ENCODE data around the gene CCDC33. TPM values are rescaled to one million over a fixed set of nuclear protein-coding genes. Genes with fewer than 3 reads are reported as not detected.

Gene CCDC33
- total RNA-seq, 1 donor from 2014 or later: not detected

DNA sequence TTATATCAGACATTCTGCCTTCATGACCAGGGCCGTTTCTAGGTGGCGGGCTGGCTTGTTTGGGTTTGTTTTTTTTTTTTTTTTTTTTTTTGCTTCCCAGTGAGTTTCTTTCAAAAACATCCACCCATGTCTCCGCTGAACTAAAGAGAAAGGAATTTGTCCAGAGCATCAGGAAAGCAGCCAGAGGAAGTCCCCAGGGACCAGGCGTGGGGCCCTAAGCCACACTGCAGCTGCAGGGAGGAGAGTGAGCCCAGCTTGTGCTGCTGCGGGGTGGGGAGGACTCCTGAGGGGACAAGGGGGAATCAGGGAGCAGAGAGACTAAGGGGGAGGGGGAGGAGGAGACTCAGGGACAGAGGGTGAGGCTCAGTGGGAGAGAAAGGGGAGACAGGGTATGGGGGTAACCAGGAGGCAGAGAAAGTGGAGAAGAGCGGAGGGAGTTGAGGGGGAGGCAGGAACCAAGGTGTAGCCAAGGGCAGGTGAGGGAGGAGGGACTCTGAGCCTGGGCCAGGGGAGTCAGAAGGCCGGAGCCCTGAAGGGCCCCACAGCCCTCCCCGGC is 81.8 kb downstream of the CCDC33 start:
- peak; percentile 98 for DNase-seq (ENCODE audit: extremely low spot score, unreplicated experiment)
- no peaks in the 10 kb centered on the region for H3K27me3 Mint-ChIP-seq (ENCODE audit: unreplicated experiment)
- peaks cover 60% of the 10 kb centered on the region for H3K4me1 Mint-ChIP-seq (ENCODE audit: unreplicated experiment)
- H3K36me3 Mint-ChIP-seq (ENCODE audit: unreplicated experiment): no peaks in the 10 kb centered on the region
- H3K27ac Mint-ChIP-seq (ENCODE audit: unreplicated experiment): peak overlapping the region; percentile 99
- H3K4me3 Mint-ChIP-seq (ENCODE audit: unreplicated experiment): no peak overlapping the region
- H3K9me3 Mint-ChIP-seq (ENCODE audit: unreplicated experiment): no peaks in the 10 kb centered on the region
- TF ChIP-seq, protein P1, sequence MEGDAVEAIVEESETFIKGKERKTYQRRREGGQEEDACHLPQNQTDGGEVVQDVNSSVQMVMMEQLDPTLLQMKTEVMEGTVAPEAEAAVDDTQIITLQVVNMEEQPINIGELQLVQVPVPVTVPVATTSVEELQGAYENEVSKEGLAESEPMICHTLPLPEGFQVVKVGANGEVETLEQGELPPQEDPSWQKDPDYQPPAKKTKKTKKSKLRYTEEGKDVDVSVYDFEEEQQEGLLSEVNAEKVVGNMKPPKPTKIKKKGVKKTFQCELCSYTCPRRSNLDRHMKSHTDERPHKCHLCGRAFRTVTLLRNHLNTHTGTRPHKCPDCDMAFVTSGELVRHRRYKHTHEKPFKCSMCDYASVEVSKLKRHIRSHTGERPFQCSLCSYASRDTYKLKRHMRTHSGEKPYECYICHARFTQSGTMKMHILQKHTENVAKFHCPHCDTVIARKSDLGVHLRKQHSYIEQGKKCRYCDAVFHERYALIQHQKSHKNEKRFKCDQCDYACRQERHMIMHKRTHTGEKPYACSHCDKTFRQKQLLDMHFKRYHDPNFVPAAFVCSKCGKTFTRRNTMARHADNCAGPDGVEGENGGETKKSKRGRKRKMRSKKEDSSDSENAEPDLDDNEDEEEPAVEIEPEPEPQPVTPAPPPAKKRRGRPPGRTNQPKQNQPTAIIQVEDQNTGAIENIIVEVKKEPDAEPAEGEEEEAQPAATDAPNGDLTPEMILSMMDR (IDR thresholded peaks at IDR 0.05): no peak

DNA sequence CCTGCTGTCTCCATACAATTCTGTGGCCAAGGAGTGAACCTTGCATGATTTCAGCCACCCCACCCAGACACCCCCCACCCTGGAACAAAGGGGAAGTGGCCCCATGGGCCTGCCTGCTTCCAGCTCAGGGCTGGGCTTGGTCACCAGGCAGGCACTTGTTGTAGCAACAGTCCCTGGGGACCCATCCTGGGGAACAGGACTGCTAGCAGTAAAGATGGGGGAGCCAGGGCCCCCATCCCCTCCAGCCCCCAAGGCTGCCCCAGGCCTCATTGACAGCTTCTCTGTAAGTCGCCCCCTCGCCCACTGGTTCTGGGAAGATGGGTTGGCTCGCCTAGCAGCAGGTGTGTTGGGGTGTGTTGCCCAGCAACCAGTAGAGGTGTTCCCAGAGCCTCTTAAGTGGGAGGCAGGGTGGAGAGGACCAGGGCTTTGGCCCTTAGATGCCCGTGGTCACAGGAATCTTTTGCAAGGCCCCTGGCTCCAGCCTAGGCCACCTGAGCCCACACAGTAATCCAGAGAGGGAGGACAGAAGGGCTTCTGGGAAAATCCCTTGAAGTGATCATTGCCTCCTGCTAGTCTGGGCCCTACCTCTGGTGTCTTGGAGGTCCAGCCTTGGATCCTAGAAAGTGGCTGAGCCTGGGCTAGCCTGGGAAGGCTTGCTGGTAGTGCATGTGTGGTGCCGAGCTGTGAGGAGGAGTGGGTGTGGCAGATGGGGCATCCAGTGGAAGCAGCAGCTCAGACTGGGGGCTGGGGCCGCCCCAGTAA is 82.4 kb downstream of the CCDC33 start:
- Mint-ChIP-seq H3K27ac (ENCODE audit: unreplicated experiment) (peak overlapping the region; percentile 99), H3K27me3 (ENCODE audit: unreplicated experiment) (no peaks in the 10 kb centered on the region), H3K9me3 (ENCODE audit: unreplicated experiment) (no peaks in the 10 kb centered on the region), H3K4me1 (ENCODE audit: unreplicated experiment) (peaks cover 60% of the 10 kb centered on the region), H3K4me3 (ENCODE audit: unreplicated experiment) (no peak overlapping the region), H3K36me3 (ENCODE audit: unreplicated experiment) (no peaks in the 10 kb centered on the region)
- peak; percentile 87 for DNase-seq (ENCODE audit: extremely low spot score, unreplicated experiment)
- TF ChIP-seq, protein P1 (IDR thresholded peaks at IDR 0.05): no peak

DNA sequence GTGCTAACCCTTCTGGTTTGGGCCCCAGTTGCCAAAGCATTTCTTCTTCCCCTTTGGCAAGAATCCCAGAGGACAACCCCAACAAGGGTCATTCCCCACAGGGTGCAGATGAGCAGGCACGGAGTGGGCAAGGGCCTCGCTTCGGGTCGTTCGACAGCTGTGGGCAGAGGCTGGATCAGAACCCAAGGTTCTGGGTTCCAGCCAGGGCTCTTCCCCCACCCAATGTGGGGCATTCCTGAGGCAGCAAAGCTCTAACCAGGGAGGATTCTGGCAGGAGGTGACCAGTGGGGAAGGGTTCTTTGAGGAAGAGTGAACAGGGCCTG is 83.0 kb downstream of the CCDC33 start:
- Mint-ChIP-seq H3K36me3 (ENCODE audit: unreplicated experiment) (no peaks in the 10 kb centered on the region), H3K9me3 (ENCODE audit: unreplicated experiment) (no peaks in the 10 kb centered on the region), H3K4me3 (ENCODE audit: unreplicated experiment) (no peak overlapping the region), H3K27ac (ENCODE audit: unreplicated experiment) (peak overlapping the region; percentile 99), H3K4me1 (ENCODE audit: unreplicated experiment) (peaks cover 56% of the 10 kb centered on the region), H3K27me3 (ENCODE audit: unreplicated experiment) (no peaks in the 10 kb centered on the region)
- DNase-seq (ENCODE audit: extremely low spot score, unreplicated experiment): no peak
- TF ChIP-seq, protein P1 (IDR thresholded peaks at IDR 0.05): no peak

DNA sequence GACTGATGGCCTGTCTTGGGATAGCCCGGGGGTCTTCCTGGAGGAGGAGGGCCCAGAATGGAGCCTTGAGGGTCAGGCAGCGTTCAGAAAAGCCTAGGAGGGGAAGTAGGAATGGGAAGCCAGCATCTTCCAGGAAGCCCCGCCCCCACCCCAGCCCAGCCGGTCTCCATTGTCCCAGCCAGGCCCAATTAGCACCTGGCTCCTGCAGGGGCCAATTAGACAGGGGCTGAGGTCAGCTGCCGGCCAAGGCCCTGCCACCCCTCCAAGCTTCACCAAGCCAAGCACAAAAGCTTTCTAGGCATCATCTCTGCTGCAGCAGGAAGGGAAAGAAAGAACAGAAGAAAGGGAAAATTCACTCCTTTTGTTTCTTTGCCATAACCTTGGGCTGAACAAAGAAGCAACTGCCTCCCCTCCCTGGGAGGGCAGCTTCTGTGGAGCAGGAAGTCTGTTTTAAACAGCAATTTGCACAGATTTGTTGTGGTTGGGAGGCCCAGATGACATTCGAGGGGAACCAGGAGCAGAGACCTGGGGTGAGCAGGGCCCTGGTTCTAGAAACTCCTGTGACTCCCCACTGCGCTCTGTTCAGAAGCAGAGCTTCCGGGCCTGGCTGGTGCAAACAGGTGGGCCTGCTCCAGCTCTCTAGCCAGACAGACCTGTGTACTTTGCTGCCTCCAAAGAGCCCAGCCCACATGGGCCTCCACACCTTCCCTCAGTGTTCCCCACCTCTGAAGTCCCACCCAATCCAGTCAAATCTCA is 83.6 kb downstream of the CCDC33 start:
- TF ChIP-seq, protein P1 (IDR thresholded peaks at IDR 0.05): no peak
- peaks cover 53% of the 10 kb centered on the region for H3K4me1 Mint-ChIP-seq (ENCODE audit: unreplicated experiment)
- H3K27ac Mint-ChIP-seq (ENCODE audit: unreplicated experiment): peak overlapping the region; percentile 99
- no peak overlapping the region for H3K4me3 Mint-ChIP-seq (ENCODE audit: unreplicated experiment)
- H3K9me3 Mint-ChIP-seq (ENCODE audit: unreplicated experiment): no peaks in the 10 kb centered on the region
- H3K27me3 Mint-ChIP-seq (ENCODE audit: unreplicated experiment): no peaks in the 10 kb centered on the region
- DNase-seq (ENCODE audit: extremely low spot score, unreplicated experiment): no peak
- no peaks in the 10 kb centered on the region for H3K36me3 Mint-ChIP-seq (ENCODE audit: unreplicated experiment)

Data from osteocyte (in vitro differentiated cells).